ENCODE measurements around the gene ANGPTL7.
"Not testable (repeated sequence)": the region's sequence is repeated elsewhere in the genome, so short reads cannot be mapped to it uniquely, and the experiment has no call there.

The ANGPTL7 gene

GRCh38 chr1:11169202-11169601, 20.0 kb upstream of the ANGPTL7 start:
- DNase-seq (ENCODE audit: low spot score) = no peak

GRCh38 chr1:11170102-11170501, 19.1 kb upstream of the ANGPTL7 start:
- DNase-seq (ENCODE audit: low spot score) = no peak

- DNase-seq (ENCODE audit: low spot score) = no peak
Measured at GRCh38 chr1:11174261-11174942, 14.8 kb upstream of the ANGPTL7 start.

GRCh38 chr1:11175461-11175860, 13.7 kb upstream of the ANGPTL7 start:
- DNase-seq (ENCODE audit: low spot score) = no peak

GRCh38 chr1:11176081-11176706, 13.0 kb upstream of the ANGPTL7 start:
- DNase-seq (ENCODE audit: low spot score) = no peak

GRCh38 chr1:11178021-11179015, 10.8 kb upstream of the ANGPTL7 start:
- DNase-seq (ENCODE audit: low spot score) = no peak

GRCh38 chr1:11179125-11179524, 10.0 kb upstream of the ANGPTL7 start:
- DNase-seq (ENCODE audit: low spot score) = no peak

- DNase-seq (ENCODE audit: low spot score) = not testable (repeated sequence)
Measured at GRCh38 chr1:11179749-11180148, 9.4 kb upstream of the ANGPTL7 start.

GRCh38 chr1:11180342-11180744, 8.8 kb upstream of the ANGPTL7 start:
- no peak for DNase-seq (ENCODE audit: low spot score)

- no peak for DNase-seq (ENCODE audit: low spot score)
Measured at GRCh38 chr1:11182884-11183283, 6.3 kb upstream of the ANGPTL7 start.

GRCh38 chr1:11184973-11185372, 4.2 kb upstream of the ANGPTL7 start:
- DNase-seq (ENCODE audit: low spot score) = no peak

- no peak for DNase-seq (ENCODE audit: low spot score)
Measured at GRCh38 chr1:11187000-11187399, 2.2 kb upstream of the ANGPTL7 start.

- no peak for DNase-seq (ENCODE audit: low spot score)
Measured at GRCh38 chr1:11187494-11187893, 1.7 kb upstream of the ANGPTL7 start.

- no peak for DNase-seq (ENCODE audit: low spot score)
Measured at GRCh38 chr1:11187931-11188330, 1.2 kb upstream of the ANGPTL7 start.

- DNase-seq (ENCODE audit: low spot score) = no peak
Measured at GRCh38 chr1:11188381-11188780, 774 bp upstream of the ANGPTL7 start.

- DNase-seq (ENCODE audit: low spot score) = no peak
Measured at GRCh38 chr1:11193376-11193775, 4.2 kb downstream of the ANGPTL7 start.

GRCh38 chr1:11194407-11195176, 5.4 kb downstream of the ANGPTL7 start:
- no peak for DNase-seq (ENCODE audit: low spot score)

- DNase-seq (ENCODE audit: low spot score) = no peak
Measured at GRCh38 chr1:11196945-11197344, 7.8 kb downstream of the ANGPTL7 start.

- no peak for DNase-seq (ENCODE audit: low spot score)
Measured at GRCh38 chr1:11197359-11197758, 8.2 kb downstream of the ANGPTL7 start.

GRCh38 chr1:11198257-11198656, 9.1 kb downstream of the ANGPTL7 start:
- no peak for DNase-seq (ENCODE audit: low spot score)

- DNase-seq (ENCODE audit: low spot score) = no peak
Measured at GRCh38 chr1:11198851-11199594, 9.9 kb downstream of the ANGPTL7 start.

All from left forelimb (tissue), 1 donor.